A673 (cell line): ENCODE measurements around the gene NFIC.

Experiments
- CTCF ChIP-seq: fragments of 300-800, 200-600 bp; sonication (generic); conservative IDR thresholded peaks from 2 replicates; pipeline ENCODE4 v1.5.1; 2017; ENCODE audit warnings: low read depth, mild to moderate bottlenecking, antibody characterized with exemption, low read length, moderate library complexity, mixed read lengths
- EZH2 ChIP-seq: fragments of 200-600 bp; sonication (generic); IDR thresholded peaks from 2 replicates; pipeline ENCODE4 v1.6.1; 2017; ENCODE audit warnings: borderline replicate concordance, low read depth, mild to moderate bottlenecking, mixed read lengths, antibody characterized with exemption, low read length; ENCODE audit not compliant: poor library complexity, severe bottlenecking

- TF ChIP-seq CTCF (no peak), EZH2 (no peak)
Measured at GRCh38 chr19:3474010-3474409, 107.6 kb downstream of the NFIC start.
